ENCODE measurements around the gene SNX9. TPM values are rescaled to one million over a fixed set of nuclear protein-coding genes. Genes with fewer than 3 reads are reported as not detected.

The SNX9 gene
- total and polyA plus RNA-seq, 10 of the 15 experiments (the other 5 are each of a cell fraction or from before 2014, with no cell fraction given): 0.03 to 2.0 (median 0.37) TPM

GRCh38 chr6:157991067-157991432 is 168.0 kb downstream of the SNX9 start:
- ChIA-PET CTCF (no interaction called here), POLR2A (no interaction called here), SMC1A (ENCODE audit: uncharacterized antibody, unreplicated experiment) (no interaction called here), RAD21 (ENCODE audit: unreplicated experiment) (no interaction called here)
- Histone ChIP-seq H2AFZ (ENCODE audit: control insufficient read depth, low read depth, low read length) (no peak overlapping the region), H3K4me2 (ENCODE audit: control insufficient read depth, insufficient read depth) (0 out of 2 replicates have a peak overlapping the region, but pooled peaks have one; percentile 42), H3K79me2 (ENCODE audit: control insufficient read depth, insufficient read depth, low read length) (peaks cover 3% of the 10 kb centered on the region), H3K27me3 (replicated peaks in 1 of 2; ENCODE audit: control insufficient read depth in 2 of 2, insufficient read depth in 2 of 2, low read length in 1 of 2) (no peaks in the 10 kb centered on the region), H4K20me1 (ENCODE audit: control insufficient read depth, insufficient read depth) (no peaks in the 10 kb centered on the region), H3K36me3 (ENCODE audit: control insufficient read depth in 2 of 2, insufficient read depth in 2 of 2, low read length in 1 of 2) (no peaks in the 10 kb centered on the region), H3K9me3 (replicated peaks; ENCODE audit: control insufficient read depth, insufficient read depth, low read length) (no peaks in the 10 kb centered on the region), H3K4me1 (ENCODE audit: control insufficient read depth, insufficient read depth, low read length) (peaks cover 3% of the 10 kb centered on the region), H3K27ac (ENCODE audit: control insufficient read depth, insufficient read depth) (no peak overlapping the region), H3K4me3 (no peak overlapping the region), H3K9ac (ENCODE audit: control insufficient read depth, insufficient read depth, low read length) (no peak overlapping the region)
- WGBS (ENCODE audit: insufficient coverage, insufficient replicate concordance, low lambda C conversion rate, missing lambda C conversion rate): 91% methylated on average over 11 of the region's 11 CpGs
- in situ Hi-C loops (cut with MboI) (no loop called here), intact Hi-C loops (cut with micrococcal nuclease; ENCODE audit: unreplicated experiment) (no loop called here)
- FAIRE-seq (no peak), ATAC-seq (no peak), DNase-seq (ENCODE audit: low read depth, low spot score) (no peak)
- no TSS peak for BruUV-seq (replicated peaks)
- TF ChIP-seq ESRRA (IDR thresholded peaks at IDR 0.05; ENCODE audit: low read length): no peak
- no peak for TF ChIP-seq ZZZ3 (IDR thresholded peaks at IDR 0.05; ENCODE audit: control insufficient read depth, insufficient read length, low read depth)
- TF ChIP-seq EED (IDR thresholded peaks at IDR 0.05; ENCODE audit: low read depth): no peak
- TF ChIP-seq NFIC (IDR thresholded peaks at IDR 0.05; ENCODE audit: low read depth, low read length): no peak

- H3K4me3 ChIP-seq: no peak overlapping the region
- H3K27me3 ChIP-seq (replicated peaks in 1 of 2; ENCODE audit: control insufficient read depth in 2 of 2, insufficient read depth in 2 of 2, low read length in 1 of 2): no peaks in the 10 kb centered on the region
- intact Hi-C loops (cut with micrococcal nuclease; ENCODE audit: unreplicated experiment): no loop called here
- H3K9me3 ChIP-seq (replicated peaks; ENCODE audit: control insufficient read depth, insufficient read depth, low read length): no peaks in the 10 kb centered on the region
- DNase-seq (ENCODE audit: low read depth, low spot score) (no peak), FAIRE-seq (no peak), ATAC-seq (no peak)
- no peak overlapping the region for H2AFZ ChIP-seq (ENCODE audit: control insufficient read depth, low read depth, low read length)
- H4K20me1 ChIP-seq (ENCODE audit: control insufficient read depth, insufficient read depth): no peaks in the 10 kb centered on the region
- H3K4me1 ChIP-seq (ENCODE audit: control insufficient read depth, insufficient read depth, low read length): peaks cover 3% of the 10 kb centered on the region
- BruUV-seq (replicated peaks): no TSS peak
- WGBS (ENCODE audit: insufficient coverage, insufficient replicate concordance, low lambda C conversion rate, missing lambda C conversion rate): 97% methylated on average over 3 of the region's 3 CpGs
- in situ Hi-C loops (cut with MboI): no loop called here
- no peaks in the 10 kb centered on the region for H3K36me3 ChIP-seq (ENCODE audit: control insufficient read depth in 2 of 2, insufficient read depth in 2 of 2, low read length in 1 of 2)
- no peak overlapping the region for H3K9ac ChIP-seq (ENCODE audit: control insufficient read depth, insufficient read depth, low read length)
- ChIA-PET CTCF (interaction anchor here (1.2 kb wide), 1 partner anchor 119 kb away, joined by 4 read pairs; no protein-coding TSS in a partner anchor), POLR2A (no interaction called here), SMC1A (ENCODE audit: uncharacterized antibody, unreplicated experiment) (interaction anchor here (0.6 to 0.7 kb wide), 2 partner anchors 15 to 120 kb away, joined by 3 read pairs; no protein-coding TSS in a partner anchor), RAD21 (ENCODE audit: unreplicated experiment) (interaction anchor here (0.7 to 1.2 kb wide), 2 partner anchors 72 to 79 kb away, joined by 4 to 5 read pairs; no protein-coding TSS in a partner anchor)
- peaks cover 3% of the 10 kb centered on the region for H3K79me2 ChIP-seq (ENCODE audit: control insufficient read depth, insufficient read depth, low read length)
- no peak overlapping the region for H3K4me2 ChIP-seq (ENCODE audit: control insufficient read depth, insufficient read depth)
- H3K27ac ChIP-seq (ENCODE audit: control insufficient read depth, insufficient read depth): no peak overlapping the region
- TF ChIP-seq PAX5 (IDR thresholded peaks at IDR 0.05; ENCODE audit: borderline replicate concordance, low read depth, low read length): no peak
- no peak for TF ChIP-seq SIN3A (IDR thresholded peaks at IDR 0.05; ENCODE audit: low read depth, low read length)
- no peak for TF ChIP-seq ZNF217 (IDR thresholded peaks at IDR 0.05)
- no peak for TF ChIP-seq PRDM15 (CRISPR knock-in tag; IDR thresholded peaks at IDR 0.05)
- TF ChIP-seq NR2C2 (IDR thresholded peaks at IDR 0.05; ENCODE audit: borderline replicate concordance, control insufficient read depth, insufficient read length, low read depth): no peak
- no peak for TF ChIP-seq ZNF592 (IDR thresholded peaks at IDR 0.05)
- TF ChIP-seq SRF (IDR thresholded peaks at IDR 0.05; ENCODE audit: low read depth in 2 of 2, low read length in 2 of 2): no peak
Measured at GRCh38 chr6:157993076-157993475, 170.0 kb downstream of the SNX9 start.
